ENCODE data around the gene SPAG16. TPM values are rescaled to one million over a fixed set of nuclear protein-coding genes. Genes with fewer than 3 reads are reported as not detected.

SPAG16 gene
- total RNA-seq, 1 experiment from 2014 or later = 17.2 TPM

DNA sequence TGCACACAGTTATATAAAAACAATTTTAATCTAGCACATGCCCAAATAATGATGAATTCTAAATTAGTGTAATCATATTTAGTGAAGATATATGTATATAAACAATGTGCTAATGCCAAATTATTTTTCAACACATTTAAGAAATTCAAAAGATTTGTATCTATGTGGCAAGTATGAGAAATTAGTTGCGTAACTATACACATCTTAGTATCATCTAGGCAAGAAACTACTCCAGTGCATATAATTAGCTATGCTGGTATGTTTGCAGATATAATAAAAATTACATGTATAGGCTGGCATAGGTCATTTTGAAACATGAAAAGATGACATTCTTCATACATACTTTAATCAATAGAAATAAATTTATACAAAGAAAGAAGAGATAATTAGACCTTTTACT, 874.6 kb downstream of the SPAG16 start:
- CTCF ChIA-PET = no interaction called here
- BruUV-seq (replicated peaks) = no TSS peak

GRCh38 chr2:214169281-214169680, 885.0 kb downstream of the SPAG16 start:
- Histone ChIP-seq H3F3A (ENCODE audit: low read length, unreplicated experiment) (no peaks in the 10 kb centered on the region), H2AFZ (ENCODE audit: low read length) (no peak overlapping the region), H3K79me2 (ENCODE audit: low read length) (no peaks in the 10 kb centered on the region), H3K4me2 (ENCODE audit: low read length) (no peak overlapping the region), H3K9ac (ENCODE audit: low read length) (no peak overlapping the region), H3K27me3 (ENCODE audit: low read length) (no peaks in the 10 kb centered on the region), H3K4me1 (ENCODE audit: insufficient read depth, low read length) (no peaks in the 10 kb centered on the region), H3K9me3 (ENCODE audit: low read length) (no peaks in the 10 kb centered on the region), H3K36me3 (ENCODE audit: low read depth, low read length) (no peaks in the 10 kb centered on the region), H3K4me3 (ENCODE audit: low read length) (no peak overlapping the region), H3K9me2 (replicated peaks; ENCODE audit: low read length) (no peaks in the 10 kb centered on the region), H4K20me1 (ENCODE audit: low read length) (no peaks in the 10 kb centered on the region), H3K27ac (ENCODE audit: low read length) (no peak overlapping the region)
- DNase-seq = no peak
- ATAC-seq = no peak
- TF ChIP-seq EZH2 (IDR thresholded peaks at IDR 0.05; ENCODE audit: low read length, unreplicated experiment) (no peak), EZH2phosphoT487 (IDR thresholded peaks at IDR 0.05; ENCODE audit: borderline replicate concordance, low read length) (no peak), CTCF (conservative IDR thresholded peaks at IDR 0.05; ENCODE audit: low read depth, low read length) (no peak)
- no TSS peak for BruUV-seq (replicated peaks)
- CTCF ChIA-PET = no interaction called here
- POLR2A ChIA-PET (ENCODE audit: unreplicated experiment) = no interaction called here
- intact Hi-C loops (cut with micrococcal nuclease) = no loop called here

More for the DNA sequence above, 874.6 kb downstream of the SPAG16 start:
- DNase-seq (no peak), ATAC-seq (no peak)
- H3K9me3 ChIP-seq (ENCODE audit: low read length) = no peaks in the 10 kb centered on the region
- no peaks in the 10 kb centered on the region for H3K4me1 ChIP-seq (ENCODE audit: insufficient read depth, low read length)
- H3K36me3 ChIP-seq (ENCODE audit: low read depth, low read length) = no peaks in the 10 kb centered on the region
- POLR2A ChIA-PET (ENCODE audit: unreplicated experiment) = no interaction called here
- H3K27ac ChIP-seq (ENCODE audit: low read length) = no peak overlapping the region
- H3K4me3 ChIP-seq (ENCODE audit: low read length) = no peak overlapping the region
- intact Hi-C loops (cut with micrococcal nuclease) = no loop called here
- H4K20me1 ChIP-seq (ENCODE audit: low read length) = no peaks in the 10 kb centered on the region
- H2AFZ ChIP-seq (ENCODE audit: low read length) = no peak overlapping the region
- H3K79me2 ChIP-seq (ENCODE audit: low read length) = no peaks in the 10 kb centered on the region
- H3K4me2 ChIP-seq (ENCODE audit: low read length) = no peak overlapping the region
- no peaks in the 10 kb centered on the region for H3K9me2 ChIP-seq (replicated peaks; ENCODE audit: low read length)
- H3K9ac ChIP-seq (ENCODE audit: low read length) = no peak overlapping the region
- TF ChIP-seq EZH2 (IDR thresholded peaks at IDR 0.05; ENCODE audit: low read length, unreplicated experiment) (no peak), CTCF (conservative IDR thresholded peaks at IDR 0.05; ENCODE audit: low read depth, low read length) (no peak), EZH2phosphoT487 (IDR thresholded peaks at IDR 0.05; ENCODE audit: borderline replicate concordance, low read length) (no peak)
- H3F3A ChIP-seq (ENCODE audit: low read length, unreplicated experiment) = no peaks in the 10 kb centered on the region
- H3K27me3 ChIP-seq (ENCODE audit: low read length) = no peaks in the 10 kb centered on the region

DNA sequence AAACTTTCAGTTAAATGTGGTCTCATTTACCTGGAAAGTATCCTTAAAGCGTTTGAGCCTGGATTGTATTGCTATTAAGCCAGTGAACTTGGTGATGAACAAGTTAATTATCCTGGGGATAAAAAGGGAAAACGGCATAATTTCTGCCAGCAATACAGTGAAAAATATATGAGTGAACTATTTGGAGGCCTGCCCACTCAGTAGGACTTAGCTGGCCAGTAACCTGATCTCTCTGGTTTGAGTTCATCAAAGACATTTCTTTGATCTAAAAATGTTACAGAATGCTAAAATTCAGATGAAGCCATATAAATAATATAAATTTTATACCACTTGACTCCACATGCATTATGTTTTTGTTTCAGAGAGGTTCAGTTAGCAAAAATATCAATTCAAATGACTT, 885.5 kb downstream of the SPAG16 start:
- ATAC-seq = peak; percentile 60
- H3K4me1 ChIP-seq (ENCODE audit: insufficient read depth, low read length) = no peaks in the 10 kb centered on the region
- no peak overlapping the region for H2AFZ ChIP-seq (ENCODE audit: low read length)
- H3F3A ChIP-seq (ENCODE audit: low read length, unreplicated experiment) = no peaks in the 10 kb centered on the region
- CTCF ChIA-PET = no interaction called here
- H3K79me2 ChIP-seq (ENCODE audit: low read length) = no peaks in the 10 kb centered on the region
- H3K9me3 ChIP-seq (ENCODE audit: low read length) = no peaks in the 10 kb centered on the region
- H3K27ac ChIP-seq (ENCODE audit: low read length) = no peak overlapping the region
- no peak for DNase-seq
- H3K9ac ChIP-seq (ENCODE audit: low read length) = no peak overlapping the region
- no TSS peak for BruUV-seq (replicated peaks)
- POLR2A ChIA-PET (ENCODE audit: unreplicated experiment) = no interaction called here
- no peaks in the 10 kb centered on the region for H3K9me2 ChIP-seq (replicated peaks; ENCODE audit: low read length)
- no peaks in the 10 kb centered on the region for H3K27me3 ChIP-seq (ENCODE audit: low read length)
- intact Hi-C loops (cut with micrococcal nuclease) = no loop called here
- no peaks in the 10 kb centered on the region for H3K36me3 ChIP-seq (ENCODE audit: low read depth, low read length)
- no peak overlapping the region for H3K4me3 ChIP-seq (ENCODE audit: low read length)
- TF ChIP-seq CTCF (conservative IDR thresholded peaks at IDR 0.05; ENCODE audit: low read depth, low read length) (no peak), EZH2phosphoT487 (IDR thresholded peaks at IDR 0.05; ENCODE audit: borderline replicate concordance, low read length) (no peak), EZH2 (IDR thresholded peaks at IDR 0.05; ENCODE audit: low read length, unreplicated experiment) (no peak)
- no peak overlapping the region for H3K4me2 ChIP-seq (ENCODE audit: low read length)
- H4K20me1 ChIP-seq (ENCODE audit: low read length) = no peaks in the 10 kb centered on the region
